K562 (cell line): Measurements from ENCODE around the gene PDCD6IP. TPM values are rescaled to one million over a fixed set of nuclear protein-coding genes. Genes with fewer than 3 reads are reported as not detected.

ENCODE experiments used
- ILK ChIP-seq: fragments of 450-650 bp; IDR thresholded peaks from 2 replicates; pipeline ENCODE4 v1.6.1; 2016; ENCODE audit warnings: missing genetic modification characterization, low read depth, mild to moderate bottlenecking, missing compliant biosample characterization, moderate library complexity, borderline replicate concordance
- MCM3 ChIP-seq: fragments of 450-650 bp; IDR thresholded peaks from 2 replicates; pipeline ENCODE4 v1.6.1; 2016
- MEF2A ChIP-seq: IDR thresholded peaks from 2 replicates; pipeline ENCODE4 v1.6.1; 2011; ENCODE audit warnings: low read depth, mild to moderate bottlenecking, low read length, moderate library complexity; ENCODE audit not compliant: control insufficient read depth
- MTF1 ChIP-seq: fragments of 250-450 bp; sonication (Bioruptor Pico); IDR thresholded peaks from 2 replicates; pipeline ENCODE4 v1.9.0; 2021; ENCODE audit warnings: moderate library complexity, mild to moderate bottlenecking, inconsistent platforms, borderline replicate concordance
- PHF20 ChIP-seq: fragments of 450-650 bp; IDR thresholded peaks from 2 replicates; pipeline ENCODE4 v1.6.1; 2018; ENCODE audit not compliant: partially characterized antibody
- PYGO2 ChIP-seq: fragments of 450-650 bp; IDR thresholded peaks from 2 replicates; pipeline ENCODE4 v1.6.1; 2016; ENCODE audit warnings: mild to moderate bottlenecking, missing genetic modification characterization, moderate library complexity, missing compliant biosample characterization
- RUNX1 ChIP-seq: sonication (generic); IDR thresholded peaks from 2 replicates; pipeline ENCODE4 v1.6.1; 2016; ENCODE audit warnings: antibody characterized with exemption, low read depth
- SMARCB1 ChIP-seq: IDR thresholded peaks from 2 replicates; pipeline ENCODE4 v1.6.1; 2011; ENCODE audit warnings: improper control_type of control experiment, low read depth; ENCODE audit not compliant: insufficient read length
- SMC3 ChIP-seq: conservative IDR thresholded peaks from 2 replicates; pipeline ENCODE4 v1.6.1; 2011; ENCODE audit warnings: low read depth, low read length, improper control_type of control experiment; ENCODE audit not compliant: insufficient read depth
- XRCC3 ChIP-seq: fragments of 450-650 bp; IDR thresholded peaks from 2 replicates; pipeline ENCODE4 v1.6.1; 2017; ENCODE audit warnings: mild to moderate bottlenecking, moderate library complexity
- ZBTB5 ChIP-seq: fragments of 450-650 bp; IDR thresholded peaks from 2 replicates; pipeline ENCODE4 v1.6.1; 2017; ENCODE audit warnings: antibody characterized with exemption
- ZNF57 ChIP-seq: fragments of 450-650 bp; formaldehyde crosslinking; IDR thresholded peaks from 2 replicates; pipeline ENCODE4 v1.4.0; 2020; ENCODE audit warnings: mild to moderate bottlenecking, moderate library complexity
- ZNF668 ChIP-seq: fragments of 250-450 bp; sonication (Bioruptor Pico); IDR thresholded peaks from 2 replicates; pipeline ENCODE4 v1.8.0; 2022; ENCODE audit warnings: mild to moderate bottlenecking, inconsistent platforms
- polyA plus RNA-seq, 8 experiments: library from polyadenylated mRNA; depleted of rRNA in 4 of 8; stranded (reverse) in 5 of 8; unstranded in 3 of 8; fragments of >200 nt; fragmentation: Nextera tagmentation in 2 of 8; fragmentation: Illumina TruSeq in 1 of 8; extraction: Ambion mirVana in 2 of 8; extraction: Trizol in 1 of 8; gene quantifications; 2 replicates each; pipeline versions ENCODE4 v1.2.1 to v1.2.3, GENCODE V29; 2011 to 2014; ENCODE audit warnings: inconsistent platforms in 1 of 8, missing spikeins in 1 of 8
- total RNA-seq, 7 experiments: library from RNA; depleted of rRNA in 6 of 7; stranded (reverse); fragments of >200 nt in 6 of 7; fragmentation: Illumina TruSeq in 2 of 7; extraction: Trizol in 2 of 7; gene quantifications; 2 replicates each; pipeline versions ENCODE4 v1.2.1 to v1.2.3, GENCODE V29; 2011 to 2021; ENCODE audit warnings: low replicate concordance in 1 of 7
- TF ChIP-seq, protein P1 (sequence below): sonication (generic); formaldehyde crosslinking; IDR thresholded peaks from 2 replicates; pipeline ENCODE4 v1.9.0; 2022; ENCODE audit warnings: mild to moderate bottlenecking, missing genetic modification reagents
- TF ChIP-seq, protein P2 (sequence below): fragments of 250-450 bp; sonication (Bioruptor Pico); IDR thresholded peaks from 2 replicates; pipeline ENCODE4 v1.5.0; 2020; ENCODE audit warnings: mild to moderate bottlenecking, borderline replicate concordance
- TF ChIP-seq, protein P3 (sequence below): fragments of 250-450 bp; sonication (Bioruptor Pico); IDR thresholded peaks from 2 replicates; pipeline ENCODE4 v1.4.0; 2020

PDCD6IP gene
- total and polyA plus RNA-seq, 9 of the 15 experiments (the other 6 are each of a cell fraction or from before 2014, with no cell fraction given), result 40.2 to 302 (median 122) TPM

- no peak for TF ChIP-seq ZBTB5
- peak; percentile 96 for TF ChIP-seq PHF20
- TF ChIP-seq, protein P1, sequence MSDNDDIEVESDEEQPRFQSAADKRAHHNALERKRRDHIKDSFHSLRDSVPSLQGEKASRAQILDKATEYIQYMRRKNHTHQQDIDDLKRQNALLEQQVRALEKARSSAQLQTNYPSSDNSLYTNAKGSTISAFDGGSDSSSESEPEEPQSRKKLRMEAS, result peak; percentile 86
- no peak for TF ChIP-seq ZNF668 (CRISPR knock-in tag)
- TF ChIP-seq MEF2A, result peak; percentile 50; the same call in 1 of the 2 replicates
- no peak for TF ChIP-seq RUNX1
- no peak for TF ChIP-seq MCM3
- no peak for TF ChIP-seq ZNF57
- no peak for TF ChIP-seq SMC3
- no peak for TF ChIP-seq XRCC3
- TF ChIP-seq PYGO2 (tag), result no peak
- TF ChIP-seq, protein P2, sequence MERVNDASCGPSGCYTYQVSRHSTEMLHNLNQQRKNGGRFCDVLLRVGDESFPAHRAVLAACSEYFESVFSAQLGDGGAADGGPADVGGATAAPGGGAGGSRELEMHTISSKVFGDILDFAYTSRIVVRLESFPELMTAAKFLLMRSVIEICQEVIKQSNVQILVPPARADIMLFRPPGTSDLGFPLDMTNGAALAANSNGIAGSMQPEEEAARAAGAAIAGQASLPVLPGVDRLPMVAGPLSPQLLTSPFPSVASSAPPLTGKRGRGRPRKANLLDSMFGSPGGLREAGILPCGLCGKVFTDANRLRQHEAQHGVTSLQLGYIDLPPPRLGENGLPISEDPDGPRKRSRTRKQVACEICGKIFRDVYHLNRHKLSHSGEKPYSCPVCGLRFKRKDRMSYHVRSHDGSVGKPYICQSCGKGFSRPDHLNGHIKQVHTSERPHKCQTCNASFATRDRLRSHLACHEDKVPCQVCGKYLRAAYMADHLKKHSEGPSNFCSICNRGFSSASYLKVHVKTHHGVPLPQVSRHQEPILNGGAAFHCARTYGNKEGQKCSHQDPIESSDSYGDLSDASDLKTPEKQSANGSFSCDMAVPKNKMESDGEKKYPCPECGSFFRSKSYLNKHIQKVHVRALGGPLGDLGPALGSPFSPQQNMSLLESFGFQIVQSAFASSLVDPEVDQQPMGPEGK (CRISPR knock-in tag), result no peak
- TF ChIP-seq, protein P3, sequence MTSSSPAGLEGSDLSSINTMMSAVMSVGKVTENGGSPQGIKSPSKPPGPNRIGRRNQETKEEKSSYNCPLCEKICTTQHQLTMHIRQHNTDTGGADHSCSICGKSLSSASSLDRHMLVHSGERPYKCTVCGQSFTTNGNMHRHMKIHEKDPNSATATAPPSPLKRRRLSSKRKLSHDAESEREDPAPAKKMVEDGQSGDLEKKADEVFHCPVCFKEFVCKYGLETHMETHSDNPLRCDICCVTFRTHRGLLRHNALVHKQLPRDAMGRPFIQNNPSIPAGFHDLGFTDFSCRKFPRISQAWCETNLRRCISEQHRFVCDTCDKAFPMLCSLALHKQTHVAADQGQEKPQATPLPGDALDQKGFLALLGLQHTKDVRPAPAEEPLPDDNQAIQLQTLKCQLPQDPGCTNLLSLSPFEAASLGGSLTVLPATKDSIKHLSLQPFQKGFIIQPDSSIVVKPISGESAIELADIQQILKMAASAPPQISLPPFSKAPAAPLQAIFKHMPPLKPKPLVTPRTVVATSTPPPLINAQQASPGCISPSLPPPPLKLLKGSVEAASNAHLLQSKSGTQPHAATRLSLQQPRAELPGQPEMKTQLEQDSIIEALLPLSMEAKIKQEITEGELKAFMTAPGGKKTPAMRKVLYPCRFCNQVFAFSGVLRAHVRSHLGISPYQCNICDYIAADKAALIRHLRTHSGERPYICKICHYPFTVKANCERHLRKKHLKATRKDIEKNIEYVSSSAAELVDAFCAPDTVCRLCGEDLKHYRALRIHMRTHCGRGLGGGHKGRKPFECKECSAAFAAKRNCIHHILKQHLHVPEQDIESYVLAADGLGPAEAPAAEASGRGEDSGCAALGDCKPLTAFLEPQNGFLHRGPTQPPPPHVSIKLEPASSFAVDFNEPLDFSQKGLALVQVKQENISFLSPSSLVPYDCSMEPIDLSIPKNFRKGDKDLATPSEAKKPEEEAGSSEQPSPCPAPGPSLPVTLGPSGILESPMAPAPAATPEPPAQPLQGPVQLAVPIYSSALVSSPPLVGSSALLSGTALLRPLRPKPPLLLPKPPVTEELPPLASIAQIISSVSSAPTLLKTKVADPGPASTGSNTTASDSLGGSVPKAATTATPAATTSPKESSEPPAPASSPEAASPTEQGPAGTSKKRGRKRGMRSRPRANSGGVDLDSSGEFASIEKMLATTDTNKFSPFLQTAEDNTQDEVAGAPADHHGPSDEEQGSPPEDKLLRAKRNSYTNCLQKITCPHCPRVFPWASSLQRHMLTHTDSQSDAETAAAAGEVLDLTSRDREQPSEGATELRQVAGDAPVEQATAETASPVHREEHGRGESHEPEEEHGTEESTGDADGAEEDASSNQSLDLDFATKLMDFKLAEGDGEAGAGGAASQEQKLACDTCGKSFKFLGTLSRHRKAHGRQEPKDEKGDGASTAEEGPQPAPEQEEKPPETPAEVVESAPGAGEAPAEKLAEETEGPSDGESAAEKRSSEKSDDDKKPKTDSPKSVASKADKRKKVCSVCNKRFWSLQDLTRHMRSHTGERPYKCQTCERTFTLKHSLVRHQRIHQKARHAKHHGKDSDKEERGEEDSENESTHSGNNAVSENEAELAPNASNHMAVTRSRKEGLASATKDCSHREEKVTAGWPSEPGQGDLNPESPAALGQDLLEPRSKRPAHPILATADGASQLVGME (CRISPR knock-in tag), result no peak
- peak; percentile 24 for TF ChIP-seq SMARCB1
- no peak for TF ChIP-seq MTF1 (CRISPR knock-in tag)
- no peak for TF ChIP-seq ILK (tag)
Observed at GRCh38 chr3:33798418-33799201, at the start of gene PDCD6IP (continued).
